ENCODE measurements around the gene MTX1.
"Not testable (repeated sequence)": the region's sequence is repeated elsewhere in the genome, so short reads cannot be mapped to it uniquely, and the experiment has no call there.

MTX1 gene

GRCh38 chr1:155186067-155186793, 22.3 kb upstream of the MTX1 start:
- H3K4me3 ChIP-seq (ENCODE audit: low read length) = no peak overlapping the region
- no peak for DNase-seq (ENCODE audit: low read depth, low spot score)

- DNase-seq (ENCODE audit: low read depth, low spot score) = no peak
- no peak overlapping the region for H3K4me3 ChIP-seq (ENCODE audit: low read length)
Observed at GRCh38 chr1:155186794-155187455, 21.6 kb upstream of the MTX1 start.

GRCh38 chr1:155187456-155187891, 21.0 kb upstream of the MTX1 start:
- no peak for DNase-seq (ENCODE audit: low read depth, low spot score)
- no peak overlapping the region for H3K4me3 ChIP-seq (ENCODE audit: low read length)

GRCh38 chr1:155188268-155188667, 20.2 kb upstream of the MTX1 start:
- no peak overlapping the region for H3K4me3 ChIP-seq (ENCODE audit: low read length)
- DNase-seq (ENCODE audit: low read depth, low spot score) = no peak

GRCh38 chr1:155189926-155190325, 18.6 kb upstream of the MTX1 start:
- not testable (repeated sequence) for DNase-seq (ENCODE audit: low read depth, low spot score); H3K4me3 ChIP-seq (ENCODE audit: low read length)

- no peak overlapping the region for H3K4me3 ChIP-seq (ENCODE audit: low read length)
- DNase-seq (ENCODE audit: low read depth, low spot score) = no peak
Observed at GRCh38 chr1:155191904-155192303, 16.6 kb upstream of the MTX1 start.

GRCh38 chr1:155192346-155193274, 15.9 kb upstream of the MTX1 start:
- DNase-seq (ENCODE audit: low read depth, low spot score) = no peak
- peak overlapping the region; percentile 61 for H3K4me3 ChIP-seq (ENCODE audit: low read length)

- no peak for DNase-seq (ENCODE audit: low read depth, low spot score)
- peak overlapping the region; percentile 61 for H3K4me3 ChIP-seq (ENCODE audit: low read length)
Observed at GRCh38 chr1:155193275-155193990, 15.1 kb upstream of the MTX1 start.

- not testable (repeated sequence) for DNase-seq (ENCODE audit: low read depth, low spot score)
- H3K4me3 ChIP-seq (ENCODE audit: low read length) = peak overlapping the region; percentile 61
Observed at GRCh38 chr1:155193991-155194240, 14.6 kb upstream of the MTX1 start.

- DNase-seq (ENCODE audit: low read depth, low spot score) = no peak
- H3K4me3 ChIP-seq (ENCODE audit: low read length) = peak overlapping the region; percentile 67
Observed at GRCh38 chr1:155195201-155196102, 13.0 kb upstream of the MTX1 start.

GRCh38 chr1:155196103-155196892, 12.2 kb upstream of the MTX1 start:
- DNase-seq (ENCODE audit: low read depth, low spot score) = no peak
- no peak overlapping the region for H3K4me3 ChIP-seq (ENCODE audit: low read length)

GRCh38 chr1:155196893-155197638, 11.4 kb upstream of the MTX1 start:
- H3K4me3 ChIP-seq (ENCODE audit: low read length) = no peak overlapping the region
- DNase-seq (ENCODE audit: low read depth, low spot score) = no peak

- DNase-seq (ENCODE audit: low read depth, low spot score) = no peak
- no peak overlapping the region for H3K4me3 ChIP-seq (ENCODE audit: low read length)
Observed at GRCh38 chr1:155197901-155198546, 10.5 kb upstream of the MTX1 start.

- H3K4me3 ChIP-seq (ENCODE audit: low read length) = no peak overlapping the region
- no peak for DNase-seq (ENCODE audit: low read depth, low spot score)
Observed at GRCh38 chr1:155198547-155198906, 10.0 kb upstream of the MTX1 start.

- no peak overlapping the region for H3K4me3 ChIP-seq (ENCODE audit: low read length)
- DNase-seq (ENCODE audit: low read depth, low spot score) = no peak
Observed at GRCh38 chr1:155199792-155200191, 8.7 kb upstream of the MTX1 start.

- no peak for DNase-seq (ENCODE audit: low read depth, low spot score)
- H3K4me3 ChIP-seq (ENCODE audit: low read length) = no peak overlapping the region
Observed at GRCh38 chr1:155200920-155201319, 7.6 kb upstream of the MTX1 start.

GRCh38 chr1:155202198-155202597, 6.3 kb upstream of the MTX1 start:
- H3K4me3 ChIP-seq (ENCODE audit: low read length) = no peak overlapping the region
- no peak for DNase-seq (ENCODE audit: low read depth, low spot score)
